K562 (cell line): ENCODE data around the gene VWF. TPM values are rescaled to one million over a fixed set of nuclear protein-coding genes. Genes with fewer than 3 reads are reported as not detected.

Experiments
- ATAC-seq: fragments of 200-7000 bp; cut with Tn5 transposase; 3 replicates; pipeline ENCODE4 v1.9.1; 2020; ENCODE audit warnings: moderate library complexity
- BruUV-seq: library from RNA; stranded (reverse); fragments of 400-500 nt; replicated peaks from 2 replicates; lab custom pipeline; 2021; lab: Mats Ljungman, UMichigan
- CTCF ChIA-PET: fragments of 300-600 bp; formaldehyde crosslinking; extraction: SDS; loops from one replicate; lab custom pipeline; 2021; ENCODE audit warnings: low intra/inter-chr PET ratio; lab: Yijun Ruan, JAX
- POLR2A ChIA-PET: fragments of 300-600, 350-650 bp; sonication (Branson Sonifier 250); formaldehyde crosslinking; extraction: SDS; loops from one replicate; lab custom pipeline; 2021; ENCODE audit warnings: antibody characterized with exemption, inconsistent platforms; lab: Yijun Ruan, JAX
- DNase-seq, 4 experiments: peaks; one replicate each; pipeline versions ENCODE4 v3.0.0 to v3.0.0-alpha.2; 2011 to 2018; ENCODE audit warnings: low spot score in 3 of 4, mixed read lengths in 3 of 4; ENCODE audit errors: extremely low read depth in 1 of 4
- FAIRE-seq: peaks from 2 replicates; lab custom pipeline; 2011; peaks lifted over from hg19 to GRCh38; lab: Jason Lieb, UNC
- H2AFZ ChIP-seq: 2 replicates; pipeline ENCODE4 v1.6.0; 2011; ENCODE audit warnings: low read depth, low read length, control low read depth, inconsistent platforms
- H3K27ac ChIP-seq: fragments of 200-600 bp; 3 replicates; pipeline ENCODE4 v1.8.0; 2011; ENCODE audit warnings: low read depth, mild to moderate bottlenecking, control low read depth, inconsistent platforms, low read length, moderate library complexity, mixed read lengths; ENCODE audit errors: extremely low read depth
- H3K27me3 ChIP-seq, 2 experiments: fragments of 300-600 bp in 1 of 2; 2 replicates in 1 of 2; 3 replicates in 1 of 2; pipeline versions ENCODE4 v1.6.0 to v1.8.0; 2011; ENCODE audit warnings: inconsistent platforms in 2 of 2, low read length in 2 of 2, mild to moderate bottlenecking in 1 of 2, mixed read lengths in 1 of 2, moderate library complexity in 1 of 2; ENCODE audit not compliant: control insufficient read depth in 2 of 2, insufficient read depth in 2 of 2
- H3K36me3 ChIP-seq: fragments of 300-600 bp; 3 replicates; pipeline ENCODE4 v1.8.0; 2011; ENCODE audit warnings: mild to moderate bottlenecking, low read length, inconsistent platforms; ENCODE audit not compliant: control insufficient read depth, insufficient read depth
- H3K4me1 ChIP-seq, 2 experiments: fragments of 200-600 bp in 1 of 2; replicated peaks in 1 of 2; 2 replicates in 1 of 2; 3 replicates in 1 of 2; pipeline versions ENCODE4 v1.5.1 to v1.8.0; 2011; ENCODE audit warnings: inconsistent platforms in 2 of 2, low read length in 2 of 2, mild to moderate bottlenecking in 1 of 2, mixed read lengths in 1 of 2, moderate library complexity in 1 of 2; ENCODE audit not compliant: control insufficient read depth in 2 of 2, insufficient read depth in 2 of 2
- H3K4me2 ChIP-seq: 2 replicates; pipeline ENCODE4 v1.6.1; 2011; ENCODE audit warnings: low read length, control low read depth, inconsistent platforms, mixed read lengths; ENCODE audit not compliant: insufficient read depth
- H3K4me3 ChIP-seq: fragments of 200-600 bp; sonication (generic), shearing (Covaris generic); 2 replicates; pipeline ENCODE4 v1.5.1; 2016; ENCODE audit warnings: control low read depth, inconsistent platforms
- H3K79me2 ChIP-seq: fragments of 200-600 bp; 3 replicates; pipeline ENCODE4 v1.8.0; 2011; ENCODE audit warnings: low read length, inconsistent platforms; ENCODE audit not compliant: control insufficient read depth, insufficient read depth
- H3K9ac ChIP-seq, 2 experiments: 2 replicates each; pipeline versions ENCODE4 v1.6.0 to v1.6.1; 2011; ENCODE audit warnings: low read depth in 2 of 2, low read length in 2 of 2, control low read depth in 1 of 2, inconsistent platforms in 1 of 2, mild to moderate bottlenecking in 1 of 2, mixed read lengths in 1 of 2; ENCODE audit not compliant: insufficient read depth in 1 of 2
- H3K9me1 ChIP-seq: one replicate; pipeline ENCODE4 v1.6.0; 2011; ENCODE audit warnings: inconsistent platforms, mild to moderate bottlenecking, low read length, moderate library complexity; ENCODE audit not compliant: control insufficient read depth, insufficient read depth
- H3K9me3 ChIP-seq: replicated peaks from 2 replicates; pipeline ENCODE4 v1.5.1; 2011; ENCODE audit warnings: low read depth, low read length, inconsistent platforms; ENCODE audit not compliant: control insufficient read depth, insufficient read depth
- H4K20me1 ChIP-seq: replicated peaks from 2 replicates; pipeline ENCODE4 v1.6.1; 2011; ENCODE audit warnings: low read length, inconsistent platforms, mixed read lengths; ENCODE audit not compliant: control insufficient read depth, insufficient read depth
- BRD4 ChIP-seq: fragments of 200-600 bp; sonication (generic); IDR thresholded peaks from 2 replicates; pipeline ENCODE4 v1.6.1; 2017; ENCODE audit warnings: inconsistent platforms
- CSDE1 ChIP-seq, 2 experiments: fragments of 450-650 bp; IDR thresholded peaks; 2 replicates each; pipeline ENCODE4 v1.6.1; 2016; ENCODE audit warnings: mild to moderate bottlenecking in 1 of 2
- E4F1 ChIP-seq: fragments of 250-450 bp; sonication (Bioruptor Pico); IDR thresholded peaks from 2 replicates; pipeline ENCODE4 v1.5.0; 2021; ENCODE audit warnings: mild to moderate bottlenecking, borderline replicate concordance
- FOS ChIP-seq: IDR thresholded peaks from 3 replicates; pipeline ENCODE4 v1.6.1; 2011; ENCODE audit not compliant: insufficient read length; ENCODE audit errors: extremely low read depth
- HDGF ChIP-seq: fragments of 450-650 bp; IDR thresholded peaks from 2 replicates; pipeline ENCODE4 v1.6.1; 2016
- KAT8 ChIP-seq: fragments of 450-650 bp; IDR thresholded peaks from 2 replicates; pipeline ENCODE4 v1.6.1; 2016; ENCODE audit warnings: low read depth, mild to moderate bottlenecking
- MTA2 ChIP-seq: fragments of 450-650 bp; IDR thresholded peaks from 2 replicates; pipeline ENCODE4 v1.6.1; 2016; ENCODE audit warnings: low read depth
- NFRKB ChIP-seq: fragments of 450-650 bp; IDR thresholded peaks from 2 replicates; pipeline ENCODE4 v1.6.1; 2016; ENCODE audit warnings: low read depth
- PCBP2 ChIP-seq: fragments of 200-400 bp; formaldehyde crosslinking; IDR thresholded peaks from 2 replicates; pipeline ENCODE4 v1.6.1; 2018; ENCODE audit warnings: low read length, low read depth, mild to moderate bottlenecking, moderate library complexity; ENCODE audit not compliant: poor library complexity, severe bottlenecking
- RAD21 ChIP-seq, 2 experiments: fragments of 250-450 bp in 1 of 2; fragments of 450-650 bp in 1 of 2; sonication (Bioruptor Pico) in 1 of 2; formaldehyde crosslinking in 1 of 2; IDR thresholded peaks in 1 of 2; conservative IDR thresholded peaks in 1 of 2; 2 replicates each; pipeline versions ENCODE4 v1.4.0 to v1.8.0; 2020 to 2022; ENCODE audit warnings: mild to moderate bottlenecking in 2 of 2, moderate library complexity in 1 of 2
- RBM22 ChIP-seq: fragments of 200-400 bp; formaldehyde crosslinking; IDR thresholded peaks from 2 replicates; pipeline ENCODE4 v1.6.1; 2018; ENCODE audit warnings: low read length, low read depth; ENCODE audit not compliant: poor library complexity, severe bottlenecking
- SMAD2 ChIP-seq: fragments of 150-350 bp; IDR thresholded peaks from 2 replicates; pipeline ENCODE4 v1.6.1; 2014; ENCODE audit warnings: low read depth, mild to moderate bottlenecking, low read length
- TAF1 ChIP-seq: IDR thresholded peaks from 2 replicates; pipeline ENCODE4 v1.6.1; 2011; ENCODE audit warnings: mild to moderate bottlenecking, low read length, moderate library complexity; ENCODE audit not compliant: insufficient read depth, control insufficient read depth, severe bottlenecking; ENCODE audit errors: extremely low read depth
- ZNF217 ChIP-seq: sonication (generic); formaldehyde crosslinking; IDR thresholded peaks from 2 replicates; pipeline ENCODE4 v1.8.0; 2022; ENCODE audit warnings: mild to moderate bottlenecking, missing genetic modification reagents
- ZNF263 ChIP-seq: sonication (generic); formaldehyde crosslinking; IDR thresholded peaks from 2 replicates; pipeline ENCODE4 v1.8.0; 2022; ENCODE audit warnings: mild to moderate bottlenecking, missing genetic modification reagents, borderline replicate concordance
- WGBS: fragments of 100-300 bp; shearing (Covaris generic); methylation state at CpG from one replicate; pipeline ENCODE4 v1.1.6; 2016; ENCODE audit warnings: low coverage, mixed read lengths; ENCODE audit not compliant: insufficient coverage; ENCODE audit errors: missing lambda C conversion rate; 5-methylcytosine and 5-hydroxymethylcytosine counted together
- in situ Hi-C: fragments of 300-500 bp; cut with MboI; formaldehyde crosslinking; loops from 4 replicates; pipeline ENCODE4 v1.15.0; 2018; ENCODE audit warnings: inconsistent platforms, mixed read lengths
- intact Hi-C: fragments of 100-400 bp; cut with micrococcal nuclease; formaldehyde crosslinking; loops from 2 replicates; pipeline ENCODE4 v1.14.2; 2022
- polyA plus RNA-seq, 8 experiments: library from polyadenylated mRNA; depleted of rRNA in 4 of 8; stranded (reverse) in 5 of 8; unstranded in 3 of 8; fragments of >200 nt; fragmentation: Nextera tagmentation in 2 of 8; fragmentation: Illumina TruSeq in 1 of 8; extraction: Ambion mirVana in 2 of 8; extraction: Trizol in 1 of 8; gene quantifications; 2 replicates each; pipeline versions ENCODE4 v1.2.1 to v1.2.3, GENCODE V29; 2011 to 2014; ENCODE audit warnings: inconsistent platforms in 1 of 8, missing spikeins in 1 of 8
- total RNA-seq, 7 experiments: library from RNA; depleted of rRNA in 6 of 7; stranded (reverse); fragments of >200 nt in 6 of 7; fragmentation: Illumina TruSeq in 2 of 7; extraction: Trizol in 2 of 7; gene quantifications; 2 replicates each; pipeline versions ENCODE4 v1.2.1 to v1.2.3, GENCODE V29; 2011 to 2021; ENCODE audit warnings: low replicate concordance in 1 of 7
- TF ChIP-seq, protein P1 (sequence below): fragments of 250-450 bp; sonication (Bioruptor Pico); IDR thresholded peaks from 2 replicates; pipeline ENCODE4 v1.6.1; 2021; ENCODE audit warnings: mild to moderate bottlenecking

Gene VWF
- total and polyA plus RNA-seq, 9 of the 15 experiments (the other 6 are each of a cell fraction or from before 2014, with no cell fraction given): 0.53 TPM; not detected in 8

DNA sequence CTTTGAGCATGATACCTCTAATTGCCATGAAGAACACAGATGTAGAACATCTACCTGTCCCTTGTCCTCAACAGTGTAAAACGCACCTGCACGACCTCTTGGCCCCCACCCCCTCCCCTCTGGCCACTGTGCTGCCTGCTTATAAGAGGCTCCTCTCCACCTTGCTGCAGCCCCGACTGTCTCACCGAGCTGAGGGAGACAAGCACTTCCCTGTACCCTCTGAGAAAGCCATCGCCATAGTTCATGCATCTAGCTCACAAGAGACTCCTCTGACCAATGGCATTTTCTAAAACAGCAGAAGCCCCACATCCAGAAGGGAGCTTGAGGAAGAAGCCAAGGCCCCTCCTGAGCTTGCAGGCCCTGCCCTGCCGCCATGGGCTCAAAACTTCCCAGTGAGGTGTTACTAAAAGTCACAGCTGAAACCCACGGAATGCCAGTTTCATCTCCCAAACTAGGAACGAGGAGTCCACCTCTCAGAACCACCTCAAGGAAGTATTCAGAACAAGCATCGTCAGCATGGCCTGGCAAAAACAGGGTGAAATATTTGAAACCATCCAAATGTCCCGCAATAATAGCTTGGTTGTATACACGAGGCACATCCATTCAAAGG lies 157.9 kb downstream of the VWF start:
- Histone ChIP-seq H3K36me3 (no peaks in the 10 kb centered on the region), H3K79me2 (no peaks in the 10 kb centered on the region), H3K27me3 (peaks cover 0 to 16% of the 10 kb centered on the region in 2 experiments; a peak in 2 of 5 replicates), H3K9me1 (no peaks in the 10 kb centered on the region), H3K9ac (no peak overlapping the region), H4K20me1 (no peaks in the 10 kb centered on the region), H3K27ac (no peak overlapping the region), H3K9me3 (no peaks in the 10 kb centered on the region), H3K4me2 (no peak overlapping the region), H3K4me3 (no peak overlapping the region), H3K4me1 (no peaks in the 10 kb centered on the region), H2AFZ (no peak overlapping the region)
- intact Hi-C loops (no loop called here), in situ Hi-C loops (no loop called here)
- POLR2A ChIA-PET: interaction anchor here (0.6 kb wide), 1 partner anchor 60 kb away, joined by 3 read pairs; no protein-coding TSS in a partner anchor
- TF ChIP-seq RAD21 (CRISPR knock-in tag; conservative IDR thresholded peaks at IDR 0.05 in 1 of 2, IDR thresholded peaks at IDR 0.05 in 1 of 2) (no peak), E4F1 (no peak), HDGF (no peak), ZNF217 (no peak), CSDE1 (IDR thresholded peaks at IDR 0.05) (no peak), BRD4 (no peak), RBM22 (no peak), FOS (no peak), MTA2 (no peak), PCBP2 (no peak), TAF1 (no peak), ZNF263 (CRISPR knock-in tag) (no peak), SMAD2 (no peak), KAT8 (no peak), NFRKB (no peak)
- TF ChIP-seq, protein P1, sequence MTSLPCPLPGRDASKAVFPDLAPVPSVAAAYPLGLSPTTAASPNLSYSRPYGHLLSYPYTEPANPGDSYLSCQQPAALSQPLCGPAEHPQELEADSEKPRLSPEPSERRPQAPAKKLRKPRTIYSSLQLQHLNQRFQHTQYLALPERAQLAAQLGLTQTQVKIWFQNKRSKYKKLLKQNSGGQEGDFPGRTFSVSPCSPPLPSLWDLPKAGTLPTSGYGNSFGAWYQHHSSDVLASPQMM (CRISPR knock-in tag): no peak
- no peak for DNase-seq
- BruUV-seq: no TSS peak
- no peak for FAIRE-seq
- no peak for ATAC-seq
- 1% methylated on average over 11 of the region's 11 CpGs for WGBS
- CTCF ChIA-PET: interaction anchor here (0.6 to 1.4 kb wide), 2 partner anchors 73 to 518 kb away, joined by 3 to 10 read pairs; no protein-coding TSS in a partner anchor
